Measurements from ENCODE around the gene AHNAK2. TPM values are rescaled to one million over a fixed set of nuclear protein-coding genes. Genes with fewer than 3 reads are reported as not detected.
A peak's percentile ranks its signal among the peaks of the same experiment; 100 is the strongest.

The AHNAK2 gene
- total and polyA plus RNA-seq, 2 of the 13 experiments (the other 11 are each of a cell fraction or from before 2014, with no cell fraction given) = 0.11 to 0.18 TPM

DNA sequence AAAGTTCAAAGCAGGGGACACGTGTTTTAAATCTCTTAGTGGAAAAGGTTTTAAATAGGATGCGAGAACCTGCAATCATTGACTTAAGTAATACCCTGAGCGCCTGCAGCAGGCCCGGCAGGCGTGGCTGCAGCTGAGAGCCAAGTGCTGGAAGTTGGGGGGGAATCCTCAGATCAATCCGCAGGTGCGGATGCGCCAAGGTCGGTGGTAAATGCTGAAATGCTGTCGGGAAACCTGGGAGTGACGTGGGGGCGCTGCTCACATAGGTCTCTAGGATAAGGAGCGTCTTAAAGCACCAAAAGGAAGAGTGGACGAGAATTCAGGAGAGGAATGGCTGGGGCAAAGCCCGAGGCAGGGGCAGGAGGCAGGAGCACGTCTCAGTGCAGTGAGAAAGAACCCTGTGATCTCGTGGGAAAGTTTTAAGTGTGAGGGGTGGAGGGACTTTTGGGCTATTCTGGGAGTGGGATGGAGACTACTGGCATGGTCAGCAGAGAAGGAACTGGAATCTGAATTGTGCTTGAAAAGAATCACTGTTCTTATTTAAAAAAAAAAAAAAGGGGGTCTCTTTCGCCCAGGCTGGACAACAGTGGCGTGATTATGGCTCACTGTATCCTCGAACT, 43.6 kb upstream of the AHNAK2 start (continued):
- TF ChIP-seq NFKB2 (CRISPR knock-in tag; IDR thresholded peaks at IDR 0.05; ENCODE audit: borderline replicate concordance) (no peak), ZNF484 (CRISPR knock-in tag; IDR thresholded peaks at IDR 0.05; ENCODE audit: borderline replicate concordance, low read depth) (no peak), HNRNPL (IDR thresholded peaks at IDR 0.05; ENCODE audit: low read depth, low read length) (0 out of 2 replicates have a peak, but pooled peaks have one; percentile 2), ZNF598 (CRISPR knock-in tag; IDR thresholded peaks at IDR 0.05; ENCODE audit: borderline replicate concordance) (0 out of 2 replicates have a peak, but pooled peaks have one; percentile 55), ZNF383 (CRISPR knock-in tag; IDR thresholded peaks at IDR 0.05; ENCODE audit: borderline replicate concordance) (no peak), MYC (CRISPR knock-in tag; IDR thresholded peaks at IDR 0.05; ENCODE audit: borderline replicate concordance) (peak; percentile 61; the same call in 1 of the 2 replicates), ZNF460 (CRISPR knock-in tag; IDR thresholded peaks at IDR 0.05; ENCODE audit: borderline replicate concordance) (no peak), THYN1 (CRISPR knock-in tag; IDR thresholded peaks at IDR 0.05; ENCODE audit: borderline replicate concordance, low read depth) (no peak), ZNF256 (CRISPR knock-in tag; conservative IDR thresholded peaks at IDR 0.05) (no peak), TSC22D2 (CRISPR knock-in tag; IDR thresholded peaks at IDR 0.05; ENCODE audit: borderline replicate concordance) (no peak), RORA (CRISPR knock-in tag; IDR thresholded peaks at IDR 0.05) (no peak), KDM4B (CRISPR knock-in tag; IDR thresholded peaks at IDR 0.05) (no peak)
- TF ChIP-seq, protein P1, sequence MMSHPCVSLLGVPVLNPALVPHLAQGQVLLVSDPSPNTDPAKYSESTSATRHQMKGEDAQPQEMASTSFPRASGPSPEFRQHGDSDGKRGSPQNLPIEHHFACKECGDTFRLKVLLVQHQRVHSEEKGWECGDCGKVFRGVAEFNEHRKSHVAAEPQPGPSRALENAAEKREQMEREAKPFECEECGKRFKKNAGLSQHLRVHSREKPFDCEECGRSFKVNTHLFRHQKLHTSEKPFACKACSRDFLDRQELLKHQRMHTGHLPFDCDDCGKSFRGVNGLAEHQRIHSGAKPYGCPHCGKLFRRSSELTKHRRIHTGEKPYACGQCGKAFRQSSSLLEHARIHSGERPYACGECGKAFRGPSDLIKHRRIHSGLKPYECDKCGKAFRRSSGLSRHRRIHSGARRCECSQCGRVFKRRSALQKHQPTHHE (CRISPR knock-in tag; IDR thresholded peaks at IDR 0.05; ENCODE audit: borderline replicate concordance) = 0 out of 2 replicates have a peak, but pooled peaks have one; percentile 7
- TF ChIP-seq, protein P2, sequence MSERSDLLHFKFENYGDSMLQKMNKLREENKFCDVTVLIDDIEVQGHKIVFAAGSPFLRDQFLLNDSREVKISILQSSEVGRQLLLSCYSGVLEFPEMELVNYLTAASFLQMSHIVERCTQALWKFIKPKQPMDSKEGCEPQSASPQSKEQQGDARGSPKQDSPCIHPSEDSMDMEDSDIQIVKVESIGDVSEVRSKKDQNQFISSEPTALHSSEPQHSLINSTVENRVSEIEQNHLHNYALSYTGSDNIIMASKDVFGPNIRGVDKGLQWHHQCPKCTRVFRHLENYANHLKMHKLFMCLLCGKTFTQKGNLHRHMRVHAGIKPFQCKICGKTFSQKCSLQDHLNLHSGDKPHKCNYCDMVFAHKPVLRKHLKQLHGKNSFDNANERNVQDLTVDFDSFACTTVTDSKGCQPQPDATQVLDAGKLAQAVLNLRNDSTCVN (CRISPR knock-in tag; IDR thresholded peaks at IDR 0.05; ENCODE audit: borderline replicate concordance) = no peak
- TF ChIP-seq, protein P3, sequence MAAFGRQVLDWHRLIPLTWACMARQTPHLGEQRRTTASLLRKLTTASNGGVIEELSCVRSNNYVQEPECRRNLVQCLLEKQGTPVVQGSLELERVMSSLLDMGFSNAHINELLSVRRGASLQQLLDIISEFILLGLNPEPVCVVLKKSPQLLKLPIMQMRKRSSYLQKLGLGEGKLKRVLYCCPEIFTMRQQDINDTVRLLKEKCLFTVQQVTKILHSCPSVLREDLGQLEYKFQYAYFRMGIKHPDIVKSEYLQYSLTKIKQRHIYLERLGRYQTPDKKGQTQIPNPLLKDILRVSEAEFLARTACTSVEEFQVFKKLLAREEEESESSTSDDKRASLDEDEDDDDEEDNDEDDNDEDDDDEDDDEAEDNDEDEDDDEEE (CRISPR knock-in tag; IDR thresholded peaks at IDR 0.05) = peak; percentile 65; the same call in 1 of the 2 replicates
- TF ChIP-seq, protein P4, sequence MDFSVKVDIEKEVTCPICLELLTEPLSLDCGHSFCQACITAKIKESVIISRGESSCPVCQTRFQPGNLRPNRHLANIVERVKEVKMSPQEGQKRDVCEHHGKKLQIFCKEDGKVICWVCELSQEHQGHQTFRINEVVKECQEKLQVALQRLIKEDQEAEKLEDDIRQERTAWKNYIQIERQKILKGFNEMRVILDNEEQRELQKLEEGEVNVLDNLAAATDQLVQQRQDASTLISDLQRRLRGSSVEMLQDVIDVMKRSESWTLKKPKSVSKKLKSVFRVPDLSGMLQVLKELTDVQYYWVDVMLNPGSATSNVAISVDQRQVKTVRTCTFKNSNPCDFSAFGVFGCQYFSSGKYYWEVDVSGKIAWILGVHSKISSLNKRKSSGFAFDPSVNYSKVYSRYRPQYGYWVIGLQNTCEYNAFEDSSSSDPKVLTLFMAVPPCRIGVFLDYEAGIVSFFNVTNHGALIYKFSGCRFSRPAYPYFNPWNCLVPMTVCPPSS (IDR thresholded peaks at IDR 0.05) = no peak
- TF ChIP-seq, protein P5, sequence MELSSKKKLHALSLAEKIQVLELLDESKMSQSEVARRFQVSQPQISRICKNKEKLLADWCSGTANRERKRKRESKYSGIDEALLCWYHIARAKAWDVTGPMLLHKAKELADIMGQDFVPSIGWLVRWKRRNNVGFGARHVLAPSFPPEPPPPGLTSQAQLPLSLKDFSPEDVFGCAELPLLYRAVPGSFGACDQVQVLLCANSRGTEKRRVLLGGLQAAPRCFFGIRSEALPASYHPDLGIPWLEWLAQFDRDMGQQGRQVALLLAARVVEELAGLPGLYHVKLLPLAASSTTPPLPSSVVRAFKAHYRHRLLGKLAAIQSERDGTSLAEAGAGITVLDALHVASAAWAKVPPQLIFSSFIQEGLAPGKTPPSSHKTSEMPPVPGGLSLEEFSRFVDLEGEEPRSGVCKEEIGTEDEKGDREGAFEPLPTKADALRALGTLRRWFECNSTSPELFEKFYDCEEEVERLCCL (CRISPR knock-in tag; IDR thresholded peaks at IDR 0.05; ENCODE audit: borderline replicate concordance) = no peak
- TF ChIP-seq, protein P6, sequence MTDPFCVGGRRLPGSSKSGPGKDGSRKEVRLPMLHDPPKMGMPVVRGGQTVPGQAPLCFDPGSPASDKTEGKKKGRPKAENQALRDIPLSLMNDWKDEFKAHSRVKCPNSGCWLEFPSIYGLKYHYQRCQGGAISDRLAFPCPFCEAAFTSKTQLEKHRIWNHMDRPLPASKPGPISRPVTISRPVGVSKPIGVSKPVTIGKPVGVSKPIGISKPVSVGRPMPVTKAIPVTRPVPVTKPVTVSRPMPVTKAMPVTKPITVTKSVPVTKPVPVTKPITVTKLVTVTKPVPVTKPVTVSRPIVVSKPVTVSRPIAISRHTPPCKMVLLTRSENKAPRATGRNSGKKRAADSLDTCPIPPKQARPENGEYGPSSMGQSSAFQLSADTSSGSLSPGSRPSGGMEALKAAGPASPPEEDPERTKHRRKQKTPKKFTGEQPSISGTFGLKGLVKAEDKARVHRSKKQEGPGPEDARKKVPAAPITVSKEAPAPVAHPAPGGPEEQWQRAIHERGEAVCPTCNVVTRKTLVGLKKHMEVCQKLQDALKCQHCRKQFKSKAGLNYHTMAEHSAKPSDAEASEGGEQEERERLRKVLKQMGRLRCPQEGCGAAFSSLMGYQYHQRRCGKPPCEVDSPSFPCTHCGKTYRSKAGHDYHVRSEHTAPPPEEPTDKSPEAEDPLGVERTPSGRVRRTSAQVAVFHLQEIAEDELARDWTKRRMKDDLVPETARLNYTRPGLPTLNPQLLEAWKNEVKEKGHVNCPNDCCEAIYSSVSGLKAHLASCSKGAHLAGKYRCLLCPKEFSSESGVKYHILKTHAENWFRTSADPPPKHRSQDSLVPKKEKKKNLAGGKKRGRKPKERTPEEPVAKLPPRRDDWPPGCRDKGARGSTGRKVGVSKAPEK (CRISPR knock-in tag; IDR thresholded peaks at IDR 0.05; ENCODE audit: borderline replicate concordance) = no peak
